Endothelial cell (in vitro differentiated cells): Measurements from ENCODE around the gene GSTM3. TPM values are rescaled to one million over a fixed set of nuclear protein-coding genes. Genes with fewer than 3 reads are reported as not detected.

Experiments used
- DNase-seq: peaks from one replicate; pipeline ENCODE4 v3.0.0; 2021; ENCODE audit warnings: low spot score
- H3K27ac Mint-ChIP-seq: one replicate; pipeline ENCODE4 v1.8.0; 2021; ENCODE audit warnings: mixed read lengths, inconsistent platforms; ENCODE audit not compliant: unreplicated experiment
- H3K27me3 Mint-ChIP-seq: one replicate; pipeline ENCODE4 v1.8.0; 2021; ENCODE audit warnings: mild to moderate bottlenecking, moderate library complexity, mixed read lengths, inconsistent platforms; ENCODE audit not compliant: unreplicated experiment
- H3K36me3 Mint-ChIP-seq: one replicate; pipeline ENCODE4 v1.8.0; 2021; ENCODE audit warnings: mild to moderate bottlenecking, low read depth, mixed read lengths, inconsistent platforms; ENCODE audit not compliant: unreplicated experiment
- H3K4me1 Mint-ChIP-seq: one replicate; pipeline ENCODE4 v1.8.0; 2021; ENCODE audit warnings: mild to moderate bottlenecking, mixed read lengths, inconsistent platforms; ENCODE audit not compliant: unreplicated experiment
- H3K4me3 Mint-ChIP-seq: one replicate; pipeline ENCODE4 v1.8.0; 2021; ENCODE audit warnings: mild to moderate bottlenecking, mixed read lengths, inconsistent platforms; ENCODE audit not compliant: unreplicated experiment
- H3K9me3 Mint-ChIP-seq: one replicate; pipeline ENCODE4 v1.8.0; 2021; ENCODE audit warnings: mixed read lengths, inconsistent platforms; ENCODE audit not compliant: unreplicated experiment
- CTCF ChIP-seq: fragments of 200-600 bp; sonication (generic); IDR thresholded peaks from one replicate; pipeline ENCODE4 v1.5.0; 2021; ENCODE audit warnings: antibody characterized with exemption; ENCODE audit not compliant: unreplicated experiment
- total RNA-seq: library from RNA; stranded (reverse); fragmentation: NEBNext Ultra II Directional; extraction: Animal tissue kit (Norgen Biotek cat#: 25700); gene quantifications from one replicate; pipeline ENCODE4 v1.2.1, GENCODE V29; 2021; ENCODE audit not compliant: unreplicated experiment

GSTM3 gene
- total RNA-seq, 1 donor from 2014 or later, result 6.9 TPM

GRCh38 chr1:109764561-109765482 lies 24.0 kb upstream of the GSTM3 start:
- H3K4me3 Mint-ChIP-seq, result no peak overlapping the region
- peaks cover 20% of the 10 kb centered on the region for H3K4me1 Mint-ChIP-seq
- H3K27ac Mint-ChIP-seq, result no peak overlapping the region
- H3K27me3 Mint-ChIP-seq, result peaks cover 11% of the 10 kb centered on the region
- peaks cover 9% of the 10 kb centered on the region for H3K36me3 Mint-ChIP-seq
- no peaks in the 10 kb centered on the region for H3K9me3 Mint-ChIP-seq
- no peak for TF ChIP-seq CTCF
- no peak for DNase-seq

DNA sequence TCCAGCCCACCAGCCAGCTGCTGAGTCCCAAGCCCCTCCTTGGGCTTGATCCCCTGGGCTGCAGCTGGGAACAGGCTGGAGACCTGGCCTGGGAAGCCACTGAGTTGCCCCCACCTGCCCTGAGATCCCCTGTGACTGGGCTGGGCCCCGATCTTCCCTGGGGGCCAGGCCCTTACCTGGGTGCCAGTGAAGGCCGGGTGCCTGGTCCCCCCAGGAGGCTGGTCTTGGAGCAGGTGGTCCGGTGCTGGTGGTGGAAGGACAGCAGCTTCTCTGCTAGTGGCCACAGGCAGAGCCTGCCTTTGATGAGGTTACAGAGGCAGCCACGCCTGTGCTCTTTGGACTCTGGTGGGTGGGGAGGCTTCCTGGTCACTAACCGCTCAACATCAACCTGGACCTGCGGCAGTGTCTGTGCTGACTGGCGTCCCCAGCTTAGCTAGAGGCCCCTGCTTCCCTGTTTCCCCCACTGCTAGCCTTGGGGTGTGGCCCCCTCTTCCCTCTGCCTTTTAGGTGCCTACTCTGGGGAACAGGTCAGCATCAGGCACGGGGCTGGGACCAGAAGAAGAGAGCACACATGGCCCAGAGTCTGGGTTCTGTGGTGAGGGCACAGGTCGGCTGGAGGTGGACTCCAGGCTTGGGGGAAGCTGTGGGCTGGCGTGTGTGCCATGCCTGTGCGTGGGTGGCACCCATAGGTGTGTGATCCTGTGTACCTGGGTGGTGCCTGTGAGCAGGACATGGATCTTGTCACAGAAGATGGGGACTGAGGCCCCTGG lies 23.0 kb upstream of the GSTM3 start, which contains the start of gene EPS8L3:
TSS of gene EPS8L3 (minus strand) at position 278 of the 770 bp plus-strand sequence. CDS start 2,174 bp downstream, outside the sequence.
- Mint-ChIP-seq H3K27ac (peak within 1 kb of the TSS; percentile 88), H3K36me3 (peaks cover 9% of the 10 kb centered on the region), H3K4me3 (peak within 1 kb of the TSS; percentile 62), H3K27me3 (peaks cover 12% of the 10 kb centered on the region), H3K4me1 (peaks cover 20% of the 10 kb centered on the region), H3K9me3 (no peaks in the 10 kb centered on the region)
- TF ChIP-seq CTCF, result no peak
- DNase-seq, result no peak

- DNase-seq, result no peak
- H3K27ac Mint-ChIP-seq, result peak overlapping the region; percentile 88
- peaks cover 12% of the 10 kb centered on the region for H3K27me3 Mint-ChIP-seq
- no peaks in the 10 kb centered on the region for H3K9me3 Mint-ChIP-seq
- H3K36me3 Mint-ChIP-seq, result peaks cover 9% of the 10 kb centered on the region
- no peak for TF ChIP-seq CTCF
- peaks cover 20% of the 10 kb centered on the region for H3K4me1 Mint-ChIP-seq
- peak overlapping the region; percentile 31 for H3K4me3 Mint-ChIP-seq
Observed at GRCh38 chr1:109762821-109763645, 22.2 kb upstream of the GSTM3 start.

GRCh38 chr1:109762039-109762585 lies 21.3 kb upstream of the GSTM3 start:
- no peaks in the 10 kb centered on the region for H3K9me3 Mint-ChIP-seq
- no peak for TF ChIP-seq CTCF
- peak overlapping the region; percentile 1 for H3K4me3 Mint-ChIP-seq
- no peak for DNase-seq
- H3K27me3 Mint-ChIP-seq, result peaks cover 12% of the 10 kb centered on the region
- H3K4me1 Mint-ChIP-seq, result peaks cover 20% of the 10 kb centered on the region
- peaks cover 9% of the 10 kb centered on the region for H3K36me3 Mint-ChIP-seq
- no peak overlapping the region for H3K27ac Mint-ChIP-seq
